Hepatocyte (in vitro differentiated cells): Measurements from ENCODE around the gene CNTN6. TPM values are rescaled to one million over a fixed set of nuclear protein-coding genes. Genes with fewer than 3 reads are reported as not detected.
A peak's percentile ranks its signal among the peaks of the same experiment; 100 is the strongest.

Source experiments
- DNase-seq: peaks from one replicate; pipeline ENCODE4 v3.0.0-alpha.2; 2016; ENCODE audit warnings: low spot score
- H2AFZ ChIP-seq: fragments of 200-600 bp; sonication (generic); 2 replicates; pipeline ENCODE4 v1.6.0; 2016; ENCODE audit warnings: antibody characterized with exemption, mild to moderate bottlenecking
- H3K27ac ChIP-seq: fragments of 200-600 bp; sonication (generic); 2 replicates; pipeline ENCODE4 v1.5.1; 2016; ENCODE audit warnings: mild to moderate bottlenecking
- H3K27me3 ChIP-seq: fragments of 200-600 bp; sonication (generic); 2 replicates; pipeline ENCODE4 v1.6.1; 2016
- H3K36me3 ChIP-seq: fragments of 200-600 bp; sonication (generic); replicated peaks from 2 replicates; pipeline ENCODE4 v1.5.1; 2016; ENCODE audit warnings: low read depth; ENCODE audit not compliant: insufficient read depth
- H3K4me1 ChIP-seq: fragments of 200-600 bp; sonication (generic); 2 replicates; pipeline ENCODE4 v1.5.1; 2016; ENCODE audit warnings: mild to moderate bottlenecking, moderate library complexity; ENCODE audit not compliant: insufficient read depth
- H3K4me2 ChIP-seq: fragments of 200-600 bp; sonication (generic); 2 replicates; pipeline ENCODE4 v1.6.0; 2016
- H3K4me3 ChIP-seq: fragments of 200-600 bp; sonication (generic); 2 replicates; pipeline ENCODE4 v1.5.1; 2016; ENCODE audit warnings: mild to moderate bottlenecking
- H3K79me2 ChIP-seq: fragments of 200-600 bp; sonication (generic); 2 replicates; pipeline ENCODE4 v1.6.0; 2017; ENCODE audit warnings: mild to moderate bottlenecking
- H3K9me2 ChIP-seq: fragments of 200-600 bp; sonication (generic); replicated peaks from 2 replicates; pipeline ENCODE4 v1.6.0; 2017; ENCODE audit warnings: mild to moderate bottlenecking; ENCODE audit not compliant: insufficient read depth
- H3K9me3 ChIP-seq: fragments of 200-600 bp; sonication (generic); 2 replicates; pipeline ENCODE4 v1.5.1; 2016; ENCODE audit warnings: low read depth, mild to moderate bottlenecking
- H4K20me1 ChIP-seq: fragments of 200-600 bp; sonication (generic); 2 replicates; pipeline ENCODE4 v1.6.0; 2016; ENCODE audit warnings: mild to moderate bottlenecking; ENCODE audit not compliant: insufficient read depth, poor library complexity, severe bottlenecking
- CTCF ChIP-seq: fragments of 200-600 bp; sonication (generic); IDR thresholded peaks from 2 replicates; pipeline ENCODE4 v1.5.1; 2016; ENCODE audit warnings: antibody characterized with exemption, mild to moderate bottlenecking; ENCODE audit not compliant: poor library complexity
- EZH2 ChIP-seq: fragments of 200-600 bp; sonication (generic); IDR thresholded peaks from 2 replicates; pipeline ENCODE4 v1.6.1; 2016; ENCODE audit warnings: antibody characterized with exemption, mild to moderate bottlenecking, borderline replicate concordance
- EZH2phosphoT487 ChIP-seq: fragments of 200-600 bp; sonication (generic); IDR thresholded peaks from one replicate; pipeline ENCODE4 v1.6.1; 2018; ENCODE audit warnings: antibody characterized with exemption, mild to moderate bottlenecking, low read depth, moderate library complexity; ENCODE audit not compliant: unreplicated experiment, severe bottlenecking
- WGBS: methylation state at CpG from one replicate; pipeline ENCODE4 v1.1.6; 2016; ENCODE audit warnings: low lambda C conversion rate; ENCODE audit errors: missing lambda C conversion rate; 5-methylcytosine and 5-hydroxymethylcytosine counted together
- polyA plus RNA-seq: library from polyadenylated mRNA; unstranded; fragments of >200 nt; fragmentation: Nextera tagmentation; extraction: Ambion mirVana; gene quantifications from 2 replicates; pipeline ENCODE4 v1.2.1, GENCODE V29; 2016
- total RNA-seq: library from RNA; depleted of rRNA; stranded (reverse); fragments of >200 nt; gene quantifications from 2 replicates; pipeline ENCODE4 v1.2.3, GENCODE V29; 2014

CNTN6 gene
- total and polyA plus RNA-seq, 2 experiments from 2014 or later = 2.9 to 3.2 TPM

GRCh38 chr3:1394188-1394587 is 301.4 kb downstream of the CNTN6 start:
- H3K36me3 ChIP-seq = no peaks in the 10 kb centered on the region
- H3K4me1 ChIP-seq = no peaks in the 10 kb centered on the region
- H3K4me2 ChIP-seq = no peak overlapping the region
- no peaks in the 10 kb centered on the region for H3K9me2 ChIP-seq
- H3K27ac ChIP-seq = no peak overlapping the region
- TF ChIP-seq EZH2phosphoT487 (no peak), CTCF (no peak), EZH2 (no peak)
- no peak for DNase-seq
- no peak overlapping the region for H3K4me3 ChIP-seq
- H4K20me1 ChIP-seq = no peaks in the 10 kb centered on the region
- H3K27me3 ChIP-seq = no peaks in the 10 kb centered on the region
- 94% methylated on average over 19 of the region's 19 CpGs for WGBS
- no peaks in the 10 kb centered on the region for H3K79me2 ChIP-seq
- no peaks in the 10 kb centered on the region for H3K9me3 ChIP-seq
- no peak overlapping the region for H2AFZ ChIP-seq

GRCh38 chr3:1400571-1400970 is 307.7 kb downstream of the CNTN6 start:
- Histone ChIP-seq H3K36me3 (no peaks in the 10 kb centered on the region), H3K9me3 (no peaks in the 10 kb centered on the region), H3K27ac (no peak overlapping the region), H3K4me2 (no peak overlapping the region), H3K27me3 (no peaks in the 10 kb centered on the region), H2AFZ (no peak overlapping the region), H3K4me3 (no peak overlapping the region), H3K79me2 (no peaks in the 10 kb centered on the region), H3K4me1 (no peaks in the 10 kb centered on the region), H4K20me1 (no peaks in the 10 kb centered on the region), H3K9me2 (no peaks in the 10 kb centered on the region)
- no peak for DNase-seq
- TF ChIP-seq EZH2 (no peak), EZH2phosphoT487 (no peak), CTCF (no peak)
- 61% methylated on average over 3 of the region's 3 CpGs for WGBS

DNA sequence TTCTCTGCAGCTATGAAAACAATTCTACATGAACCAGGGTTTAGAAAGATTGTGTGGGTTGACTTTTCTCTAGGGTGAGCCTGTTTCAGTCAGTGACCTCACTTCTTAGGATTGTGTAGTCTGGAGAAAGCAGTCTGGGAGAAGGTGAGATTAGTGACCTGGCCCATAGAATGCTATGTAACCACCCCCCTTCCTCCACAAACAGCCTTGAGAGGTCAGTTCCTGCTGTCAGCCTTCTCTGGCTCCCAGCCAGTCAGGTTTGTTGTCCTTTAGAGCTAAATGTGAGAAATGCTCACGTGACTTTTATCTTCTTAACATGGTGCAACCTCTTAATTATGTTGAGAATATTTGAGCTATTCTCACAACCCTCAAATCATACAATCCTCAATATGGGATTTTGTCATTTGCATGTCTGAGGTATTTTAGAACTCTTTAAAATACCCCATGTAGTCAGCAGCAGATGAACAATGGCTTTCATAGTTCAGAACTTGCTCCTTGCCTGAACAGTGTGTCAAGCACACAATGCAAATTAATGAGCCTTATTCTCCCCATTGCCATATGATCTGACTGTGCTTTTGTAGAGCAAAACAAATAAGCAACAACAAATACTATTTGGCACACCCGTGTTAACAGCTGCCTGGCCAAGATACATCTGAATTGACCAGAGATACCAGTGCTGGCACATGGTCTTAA is 311.6 kb downstream of the CNTN6 start:
- H3K9me2 ChIP-seq = no peaks in the 10 kb centered on the region
- TF ChIP-seq EZH2phosphoT487 (no peak), EZH2 (no peak), CTCF (no peak)
- no peaks in the 10 kb centered on the region for H3K27me3 ChIP-seq
- no peak overlapping the region for H2AFZ ChIP-seq
- no peaks in the 10 kb centered on the region for H3K4me1 ChIP-seq
- H3K4me3 ChIP-seq = no peak overlapping the region
- peak overlapping the region; percentile 9 for H3K4me2 ChIP-seq
- no peaks in the 10 kb centered on the region for H4K20me1 ChIP-seq
- H3K9me3 ChIP-seq = no peaks in the 10 kb centered on the region
- DNase-seq = peak; percentile 70
- 50% methylated on average over 2 of the region's 2 CpGs for WGBS
- no peaks in the 10 kb centered on the region for H3K79me2 ChIP-seq
- H3K27ac ChIP-seq = peak overlapping the region; percentile 6
- H3K36me3 ChIP-seq = no peaks in the 10 kb centered on the region

GRCh38 chr3:1406250-1406649 is 313.4 kb downstream of the CNTN6 start:
- TF ChIP-seq CTCF (no peak), EZH2phosphoT487 (no peak), EZH2 (no peak)
- no peak for DNase-seq

More at GRCh38 chr3:1406250-1406649, 313.4 kb downstream of the CNTN6 start:
- H3K4me2 ChIP-seq = no peak overlapping the region
- H3K27me3 ChIP-seq = no peaks in the 10 kb centered on the region
- no peaks in the 10 kb centered on the region for H4K20me1 ChIP-seq
- H3K79me2 ChIP-seq = no peaks in the 10 kb centered on the region
- no peak overlapping the region for H2AFZ ChIP-seq
- H3K27ac ChIP-seq = no peak overlapping the region
- H3K4me1 ChIP-seq = no peaks in the 10 kb centered on the region
- no peaks in the 10 kb centered on the region for H3K9me2 ChIP-seq
- H3K36me3 ChIP-seq = no peaks in the 10 kb centered on the region
- no peak overlapping the region for H3K4me3 ChIP-seq
- H3K9me3 ChIP-seq = no peaks in the 10 kb centered on the region
